ENCODE data around the gene KCNH5. TPM values are rescaled to one million over a fixed set of nuclear protein-coding genes. Genes with fewer than 3 reads are reported as not detected.
"Not testable (repeated sequence)": the region's sequence is repeated elsewhere in the genome, so short reads cannot be mapped to it uniquely, and the experiment has no call there.

KCNH5 gene
- total RNA-seq, 2 experiments from 2014 or later, result not detected

- ATAC-seq (ENCODE audit: poor library complexity), result no peak
- POLR2A ChIA-PET, result no interaction called here
- H3K4me1 Mint-ChIP-seq (ENCODE audit: low read depth), result no peaks in the 10 kb centered on the region
- no peaks in the 10 kb centered on the region for H3K36me3 ChIP-seq (ENCODE audit: insufficient read depth, low read length)
- no peaks in the 10 kb centered on the region for H3K36me3 Mint-ChIP-seq (ENCODE audit: low read depth)
- no peaks in the 10 kb centered on the region for H3K9me3 ChIP-seq (ENCODE audit: control insufficient read depth in 1 of 2, insufficient read depth in 1 of 2, low read length in 2 of 2)
- H3K27ac Mint-ChIP-seq, result no peak overlapping the region
- H3K4me1 ChIP-seq (ENCODE audit: insufficient read depth, low read length), result no peaks in the 10 kb centered on the region
- CTCF ChIA-PET, result no interaction called here
- H3K27me3 Mint-ChIP-seq, result no peaks in the 10 kb centered on the region
- no peak overlapping the region for H3K4me3 ChIP-seq (ENCODE audit: low read length)
- TF ChIP-seq, protein P1, sequence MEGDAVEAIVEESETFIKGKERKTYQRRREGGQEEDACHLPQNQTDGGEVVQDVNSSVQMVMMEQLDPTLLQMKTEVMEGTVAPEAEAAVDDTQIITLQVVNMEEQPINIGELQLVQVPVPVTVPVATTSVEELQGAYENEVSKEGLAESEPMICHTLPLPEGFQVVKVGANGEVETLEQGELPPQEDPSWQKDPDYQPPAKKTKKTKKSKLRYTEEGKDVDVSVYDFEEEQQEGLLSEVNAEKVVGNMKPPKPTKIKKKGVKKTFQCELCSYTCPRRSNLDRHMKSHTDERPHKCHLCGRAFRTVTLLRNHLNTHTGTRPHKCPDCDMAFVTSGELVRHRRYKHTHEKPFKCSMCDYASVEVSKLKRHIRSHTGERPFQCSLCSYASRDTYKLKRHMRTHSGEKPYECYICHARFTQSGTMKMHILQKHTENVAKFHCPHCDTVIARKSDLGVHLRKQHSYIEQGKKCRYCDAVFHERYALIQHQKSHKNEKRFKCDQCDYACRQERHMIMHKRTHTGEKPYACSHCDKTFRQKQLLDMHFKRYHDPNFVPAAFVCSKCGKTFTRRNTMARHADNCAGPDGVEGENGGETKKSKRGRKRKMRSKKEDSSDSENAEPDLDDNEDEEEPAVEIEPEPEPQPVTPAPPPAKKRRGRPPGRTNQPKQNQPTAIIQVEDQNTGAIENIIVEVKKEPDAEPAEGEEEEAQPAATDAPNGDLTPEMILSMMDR (IDR thresholded peaks at IDR 0.05), result no peak
- intact Hi-C loops (cut with DNase I, micrococcal nuclease), result no loop called here
- H3K9me3 Mint-ChIP-seq, result no peaks in the 10 kb centered on the region
- no peak overlapping the region for H3K4me3 Mint-ChIP-seq
- no peak overlapping the region for H3K27ac ChIP-seq (ENCODE audit: low read depth in 1 of 2, low read length in 2 of 2)
- H3K27me3 ChIP-seq (ENCODE audit: control insufficient read depth in 1 of 2, insufficient read depth in 2 of 2, low read length in 2 of 2), result no peaks in the 10 kb centered on the region
- no peak for DNase-seq
Observed at GRCh38 chr14:62882967-62883366, 162.3 kb downstream of the KCNH5 start.

- no peak for ATAC-seq (ENCODE audit: poor library complexity)
- Mint-ChIP-seq H3K4me1 (ENCODE audit: low read depth) (no peaks in the 10 kb centered on the region), H3K27me3 (no peaks in the 10 kb centered on the region), H3K9me3 (peaks cover 3% of the 10 kb centered on the region), H3K36me3 (ENCODE audit: low read depth) (no peaks in the 10 kb centered on the region), H3K4me3 (no peak overlapping the region), H3K27ac (no peak overlapping the region)
- TF ChIP-seq, protein P1 (IDR thresholded peaks at IDR 0.05), result no peak
- ChIA-PET POLR2A (interaction anchor here (0.6 kb wide), 1 partner anchor 36 kb away, joined by 3 read pairs; no protein-coding TSS in a partner anchor), CTCF (no interaction called here)
- no peak for DNase-seq
- Histone ChIP-seq H3K4me3 (ENCODE audit: low read length) (no peak overlapping the region), H3K9me3 (ENCODE audit: control insufficient read depth in 1 of 2, insufficient read depth in 1 of 2, low read length in 2 of 2) (no peaks in the 10 kb centered on the region), H3K27me3 (ENCODE audit: control insufficient read depth in 1 of 2, insufficient read depth in 2 of 2, low read length in 2 of 2) (no peaks in the 10 kb centered on the region), H3K4me1 (ENCODE audit: insufficient read depth, low read length) (no peaks in the 10 kb centered on the region), H3K27ac (ENCODE audit: low read depth in 1 of 2, low read length in 2 of 2) (no peak overlapping the region), H3K36me3 (ENCODE audit: insufficient read depth, low read length) (no peaks in the 10 kb centered on the region)
- intact Hi-C loops (cut with DNase I, micrococcal nuclease), result no loop called here
Observed at GRCh38 chr14:62866376-62866775, 178.9 kb downstream of the KCNH5 start.

DNA sequence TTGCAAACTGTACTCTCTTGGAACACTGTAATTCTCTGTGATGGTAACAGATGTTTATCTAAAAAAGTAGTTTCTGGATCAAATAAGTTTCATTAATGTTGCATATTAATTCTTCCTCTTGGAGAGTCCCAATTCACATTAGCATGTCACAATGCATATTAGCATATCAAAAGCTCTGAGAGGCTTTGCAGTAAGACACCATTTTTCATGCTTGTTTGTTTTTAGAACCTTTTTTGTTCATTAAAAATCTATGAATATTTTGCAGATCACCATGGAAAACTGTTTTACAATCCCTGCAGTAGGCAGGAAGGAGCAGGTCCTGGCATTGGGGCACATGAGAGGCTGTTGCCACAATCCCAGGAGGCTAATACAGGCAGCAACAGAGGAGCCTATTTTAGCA is 180.7 kb downstream of the KCNH5 start:
- Histone ChIP-seq H3K9me3 (ENCODE audit: control insufficient read depth in 1 of 2, insufficient read depth in 1 of 2, low read length in 2 of 2) (no peaks in the 10 kb centered on the region), H3K27me3 (ENCODE audit: control insufficient read depth in 1 of 2, insufficient read depth in 2 of 2, low read length in 2 of 2) (no peaks in the 10 kb centered on the region), H3K4me3 (ENCODE audit: low read length) (no peak overlapping the region), H3K4me1 (ENCODE audit: insufficient read depth, low read length) (no peaks in the 10 kb centered on the region), H3K36me3 (ENCODE audit: insufficient read depth, low read length) (no peaks in the 10 kb centered on the region), H3K27ac (ENCODE audit: low read depth in 1 of 2, low read length in 2 of 2) (no peak overlapping the region)
- Mint-ChIP-seq H3K9me3 (peaks cover 3% of the 10 kb centered on the region), H3K36me3 (ENCODE audit: low read depth) (no peaks in the 10 kb centered on the region), H3K27me3 (no peaks in the 10 kb centered on the region), H3K4me3 (no peak overlapping the region), H3K27ac (no peak overlapping the region), H3K4me1 (ENCODE audit: low read depth) (no peaks in the 10 kb centered on the region)
- POLR2A ChIA-PET, result no interaction called here
- intact Hi-C loops (cut with DNase I, micrococcal nuclease), result no loop called here
- TF ChIP-seq, protein P1 (IDR thresholded peaks at IDR 0.05), result no peak
- CTCF ChIA-PET, result no interaction called here
- ATAC-seq (ENCODE audit: poor library complexity), result no peak
- no peak for DNase-seq

GRCh38 chr14:62858011-62858410 is 187.2 kb downstream of the KCNH5 start:
- DNase-seq; H3K4me3 ChIP-seq (ENCODE audit: low read length); H3K4me1 ChIP-seq (ENCODE audit: insufficient read depth, low read length); ATAC-seq (ENCODE audit: poor library complexity); CTCF ChIA-PET; H3K4me1 Mint-ChIP-seq (ENCODE audit: low read depth); intact Hi-C loops (cut with DNase I, micrococcal nuclease); H3K27ac ChIP-seq (ENCODE audit: low read depth in 1 of 2, low read length in 2 of 2); H3K27me3 ChIP-seq (ENCODE audit: control insufficient read depth in 1 of 2, insufficient read depth in 2 of 2, low read length in 2 of 2); H3K36me3 Mint-ChIP-seq (ENCODE audit: low read depth); POLR2A ChIA-PET; H3K9me3 Mint-ChIP-seq; H3K9me3 ChIP-seq (ENCODE audit: control insufficient read depth in 1 of 2, insufficient read depth in 1 of 2, low read length in 2 of 2); H3K27ac Mint-ChIP-seq; H3K27me3 Mint-ChIP-seq; H3K36me3 ChIP-seq (ENCODE audit: insufficient read depth, low read length); H3K4me3 Mint-ChIP-seq: not testable (repeated sequence)
